ENCODE data around the gene ZBTB47.
A peak's percentile ranks its signal among the peaks of the same experiment; 100 is the strongest.

ZBTB47 gene

DNA sequence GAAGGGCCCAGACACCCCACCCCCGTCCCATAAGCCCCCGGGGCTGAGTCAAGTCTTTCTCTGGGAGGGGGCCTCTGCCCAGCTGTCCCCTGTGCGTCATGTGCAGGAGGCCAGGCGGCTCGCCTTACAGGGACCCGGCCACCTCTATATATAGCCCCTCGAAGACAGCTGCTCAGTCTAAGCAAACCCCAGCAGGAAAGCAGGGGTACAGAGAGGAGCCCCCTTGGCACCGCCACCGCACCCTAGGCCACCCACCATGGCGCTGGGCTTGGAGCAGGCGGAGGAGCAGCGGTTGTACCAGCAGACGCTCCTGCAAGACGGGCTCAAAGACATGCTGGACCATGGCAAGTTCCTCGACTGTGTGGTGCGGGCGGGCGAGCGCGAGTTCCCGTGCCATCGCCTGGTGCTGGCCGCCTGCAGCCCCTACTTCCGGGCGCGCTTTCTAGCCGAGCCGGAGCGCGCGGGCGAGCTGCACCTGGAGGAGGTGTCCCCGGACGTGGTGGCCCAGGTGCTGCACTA, 31.9 kb downstream of the ZBTB47 start, which contains the start of gene KLHL40:
TSS of gene KLHL40 (plus strand) at position 175 of the 519 bp plus-strand sequence. CDS start at position 257, 82 bp downstream.
- TF ChIP-seq, protein P1, sequence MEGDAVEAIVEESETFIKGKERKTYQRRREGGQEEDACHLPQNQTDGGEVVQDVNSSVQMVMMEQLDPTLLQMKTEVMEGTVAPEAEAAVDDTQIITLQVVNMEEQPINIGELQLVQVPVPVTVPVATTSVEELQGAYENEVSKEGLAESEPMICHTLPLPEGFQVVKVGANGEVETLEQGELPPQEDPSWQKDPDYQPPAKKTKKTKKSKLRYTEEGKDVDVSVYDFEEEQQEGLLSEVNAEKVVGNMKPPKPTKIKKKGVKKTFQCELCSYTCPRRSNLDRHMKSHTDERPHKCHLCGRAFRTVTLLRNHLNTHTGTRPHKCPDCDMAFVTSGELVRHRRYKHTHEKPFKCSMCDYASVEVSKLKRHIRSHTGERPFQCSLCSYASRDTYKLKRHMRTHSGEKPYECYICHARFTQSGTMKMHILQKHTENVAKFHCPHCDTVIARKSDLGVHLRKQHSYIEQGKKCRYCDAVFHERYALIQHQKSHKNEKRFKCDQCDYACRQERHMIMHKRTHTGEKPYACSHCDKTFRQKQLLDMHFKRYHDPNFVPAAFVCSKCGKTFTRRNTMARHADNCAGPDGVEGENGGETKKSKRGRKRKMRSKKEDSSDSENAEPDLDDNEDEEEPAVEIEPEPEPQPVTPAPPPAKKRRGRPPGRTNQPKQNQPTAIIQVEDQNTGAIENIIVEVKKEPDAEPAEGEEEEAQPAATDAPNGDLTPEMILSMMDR (IDR thresholded peaks at IDR 0.05; ENCODE audit: poor library complexity, severe bottlenecking), result no peak
- peaks cover 4% of the 10 kb centered on the region for H3K4me1 ChIP-seq (ENCODE audit: insufficient read depth, poor library complexity, severe bottlenecking)
- H3K27ac ChIP-seq (ENCODE audit: poor library complexity, severe bottlenecking), result no peak within 1 kb of the TSS
- H3K9me3 ChIP-seq (ENCODE audit: severe bottlenecking), result no peaks in the 10 kb centered on the region
- no peak for ATAC-seq (ENCODE audit: low read depth)
- peaks cover 19% of the 10 kb centered on the region for H3K27me3 ChIP-seq (ENCODE audit: insufficient read depth, poor library complexity, severe bottlenecking)
- H3K36me3 ChIP-seq (ENCODE audit: low read depth), result no peaks in the 10 kb centered on the region
- peak; percentile 38 for DNase-seq (ENCODE audit: low spot score)
- H3K4me3 ChIP-seq (ENCODE audit: severe bottlenecking), result no peak within 1 kb of the TSS

DNA sequence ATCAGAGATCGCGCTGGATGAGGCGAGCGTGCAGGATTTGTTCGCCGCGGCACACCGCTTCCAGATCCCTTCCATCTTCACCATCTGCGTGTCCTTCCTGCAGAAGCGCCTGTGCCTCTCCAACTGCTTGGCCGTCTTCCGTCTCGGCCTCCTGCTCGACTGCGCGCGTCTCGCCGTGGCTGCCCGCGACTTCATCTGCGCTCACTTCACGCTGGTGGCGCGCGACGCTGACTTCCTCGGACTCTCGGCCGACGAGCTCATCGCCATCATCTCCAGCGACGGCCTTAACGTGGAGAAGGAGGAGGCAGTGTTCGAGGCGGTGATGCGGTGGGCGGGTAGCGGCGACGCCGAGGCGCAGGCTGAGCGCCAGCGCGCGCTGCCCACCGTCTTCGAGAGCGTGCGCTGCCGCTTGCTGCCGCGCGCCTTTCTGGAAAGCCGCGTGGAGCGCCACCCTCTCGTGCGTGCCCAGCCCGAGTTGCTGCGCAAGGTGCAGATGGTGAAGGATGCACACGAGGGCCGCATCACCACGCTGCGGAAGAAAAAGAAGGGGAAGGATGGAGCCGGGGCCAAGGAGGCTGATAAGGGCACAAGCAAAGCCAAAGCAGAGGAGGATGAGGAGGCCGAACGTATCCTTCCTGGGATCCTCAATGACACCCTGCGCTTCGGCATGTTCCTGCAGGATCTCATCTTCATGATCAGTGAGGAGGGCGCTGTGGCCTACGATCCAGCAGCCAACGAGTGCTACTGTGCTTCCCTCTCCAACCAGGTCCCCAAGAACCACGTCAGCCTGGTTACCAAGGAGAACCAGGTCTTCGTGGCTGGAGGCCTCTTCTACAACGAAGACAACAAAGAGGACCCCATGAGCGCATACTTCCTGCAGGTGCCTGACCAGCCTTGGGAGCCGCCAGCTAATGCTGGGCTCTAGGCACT, 32.7 kb downstream of the ZBTB47 start:
- TF ChIP-seq, protein P1 (IDR thresholded peaks at IDR 0.05; ENCODE audit: poor library complexity, severe bottlenecking), result no peak
- peak; percentile 42 for DNase-seq (ENCODE audit: low spot score)
- H3K4me1 ChIP-seq (ENCODE audit: insufficient read depth, poor library complexity, severe bottlenecking), result peaks cover 4% of the 10 kb centered on the region
- no peaks in the 10 kb centered on the region for H3K36me3 ChIP-seq (ENCODE audit: low read depth)
- H3K27ac ChIP-seq (ENCODE audit: poor library complexity, severe bottlenecking), result no peak overlapping the region
- H3K9me3 ChIP-seq (ENCODE audit: severe bottlenecking), result no peaks in the 10 kb centered on the region
- peaks cover 19% of the 10 kb centered on the region for H3K27me3 ChIP-seq (ENCODE audit: insufficient read depth, poor library complexity, severe bottlenecking)
- no peak overlapping the region for H3K4me3 ChIP-seq (ENCODE audit: severe bottlenecking)
- ATAC-seq (ENCODE audit: low read depth), result no peak

DNA sequence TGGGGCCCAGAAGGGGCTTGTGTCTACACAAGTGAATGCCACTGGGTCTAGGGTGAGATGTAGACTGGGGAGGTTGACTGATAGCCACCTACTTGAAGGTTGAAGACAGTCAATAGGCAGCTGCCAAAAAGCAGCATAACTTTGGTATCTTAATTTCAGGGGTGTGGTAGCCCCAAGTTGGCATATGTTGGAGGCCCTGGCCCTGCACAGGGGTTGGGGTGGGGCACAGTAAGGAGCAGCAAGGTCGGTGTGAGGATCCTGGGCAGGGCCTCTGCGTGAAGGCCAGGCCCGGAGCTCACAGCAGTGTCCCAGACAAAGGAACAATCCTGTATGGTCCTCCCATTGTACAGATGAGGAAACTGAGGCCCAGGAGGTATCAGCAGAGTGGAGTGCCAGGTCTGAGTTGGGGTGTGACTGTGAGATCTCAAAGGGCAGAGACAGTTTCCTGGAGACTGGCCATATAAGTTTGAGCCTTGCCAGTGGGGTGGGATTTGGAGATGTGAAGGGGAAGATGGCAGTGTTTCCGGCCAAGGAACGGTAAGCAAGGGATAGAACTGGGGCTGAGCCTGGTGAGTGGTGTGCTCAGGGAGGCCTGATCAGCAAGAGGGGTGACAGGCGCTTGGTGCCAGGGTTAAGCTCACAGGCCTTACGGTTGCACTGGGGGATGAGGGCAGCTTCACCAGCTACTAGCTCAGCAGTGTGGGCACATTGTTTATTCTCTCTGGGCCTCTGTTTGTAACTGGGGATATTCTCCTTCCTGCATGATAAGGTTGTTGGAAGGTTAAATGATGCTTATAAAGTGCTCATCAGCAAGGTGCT, 33.5 kb downstream of the ZBTB47 start:
- no peak overlapping the region for H3K4me3 ChIP-seq (ENCODE audit: severe bottlenecking)
- peaks cover 4% of the 10 kb centered on the region for H3K4me1 ChIP-seq (ENCODE audit: insufficient read depth, poor library complexity, severe bottlenecking)
- no peaks in the 10 kb centered on the region for H3K36me3 ChIP-seq (ENCODE audit: low read depth)
- H3K27me3 ChIP-seq (ENCODE audit: insufficient read depth, poor library complexity, severe bottlenecking), result peaks cover 19% of the 10 kb centered on the region
- H3K27ac ChIP-seq (ENCODE audit: poor library complexity, severe bottlenecking), result no peak overlapping the region
- TF ChIP-seq, protein P1 (IDR thresholded peaks at IDR 0.05; ENCODE audit: poor library complexity, severe bottlenecking), result no peak
- ATAC-seq (ENCODE audit: low read depth) (no peak), DNase-seq (ENCODE audit: low spot score) (peak; percentile 43)
- H3K9me3 ChIP-seq (ENCODE audit: severe bottlenecking), result no peaks in the 10 kb centered on the region

DNA sequence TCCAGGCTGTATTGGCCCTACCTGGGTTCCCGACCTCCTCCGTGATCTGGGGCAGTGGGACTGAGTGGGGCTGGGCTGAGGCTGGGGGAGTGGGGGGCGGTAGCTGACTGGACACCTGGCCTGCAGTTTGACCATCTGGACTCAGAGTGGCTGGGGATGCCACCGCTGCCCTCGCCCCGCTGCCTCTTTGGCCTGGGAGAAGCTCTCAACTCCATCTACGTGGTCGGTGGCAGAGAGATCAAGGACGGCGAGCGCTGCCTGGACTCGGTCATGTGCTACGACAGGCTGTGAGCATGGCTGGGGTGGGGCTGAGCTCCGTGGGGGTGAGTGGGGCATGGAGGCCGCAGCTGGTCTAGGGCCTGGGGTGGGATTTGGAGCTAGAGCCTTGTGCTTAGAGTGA, 34.5 kb downstream of the ZBTB47 start:
- ATAC-seq (ENCODE audit: low read depth) (no peak), DNase-seq (ENCODE audit: low spot score) (peak; percentile 56)
- H3K4me1 ChIP-seq (ENCODE audit: insufficient read depth, poor library complexity, severe bottlenecking), result peaks cover 4% of the 10 kb centered on the region
- H3K36me3 ChIP-seq (ENCODE audit: low read depth), result no peaks in the 10 kb centered on the region
- H3K27ac ChIP-seq (ENCODE audit: poor library complexity, severe bottlenecking), result no peak overlapping the region
- H3K4me3 ChIP-seq (ENCODE audit: severe bottlenecking), result no peak overlapping the region
- H3K27me3 ChIP-seq (ENCODE audit: insufficient read depth, poor library complexity, severe bottlenecking), result peaks cover 19% of the 10 kb centered on the region
- TF ChIP-seq, protein P1 (IDR thresholded peaks at IDR 0.05; ENCODE audit: poor library complexity, severe bottlenecking), result no peak
- no peaks in the 10 kb centered on the region for H3K9me3 ChIP-seq (ENCODE audit: severe bottlenecking)
